ENCODE measurements around the gene CEP164.

DNA sequence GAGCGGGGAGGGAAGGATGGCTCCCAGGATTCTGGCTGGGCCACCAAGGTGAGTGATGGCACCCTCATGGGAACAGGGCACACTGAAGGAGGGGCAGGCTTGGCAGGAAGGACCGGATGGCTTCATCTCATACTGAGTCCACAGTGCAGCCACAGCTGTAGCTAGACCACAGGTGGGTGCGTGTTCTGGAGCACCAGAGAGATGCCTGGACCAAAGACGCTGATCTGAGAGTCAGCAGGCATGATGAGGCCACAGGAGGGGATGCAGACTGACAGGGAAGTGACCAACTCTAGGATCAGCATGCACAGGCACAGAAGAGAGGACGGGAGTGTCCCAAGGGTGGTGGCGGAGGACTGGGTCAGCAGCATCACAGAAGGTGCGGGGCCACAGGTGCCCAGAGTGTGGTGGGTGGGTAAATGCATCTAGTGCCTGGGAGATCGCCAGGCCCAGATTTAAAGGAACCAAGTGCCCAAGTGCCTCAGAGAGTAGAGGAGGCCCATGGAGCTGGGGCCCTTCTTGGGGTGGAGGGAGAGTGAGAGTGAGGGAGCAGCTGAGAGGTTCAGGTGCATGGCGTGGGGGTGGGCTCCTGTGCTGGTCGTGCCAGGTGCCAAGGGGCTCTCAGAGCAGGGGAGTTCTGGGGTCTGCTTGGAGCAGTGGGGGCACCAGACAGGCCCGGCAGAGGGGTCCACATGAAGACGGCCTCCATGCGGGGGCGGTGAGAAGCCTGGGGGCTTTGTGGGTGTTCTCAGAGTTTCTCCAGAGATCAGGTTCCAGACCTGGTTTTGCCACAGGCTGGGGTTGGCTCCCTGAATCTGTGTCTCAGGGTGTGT, 113.7 kb downstream of the CEP164 start:
- TF ChIP-seq POLR2AphosphoS5 (IDR thresholded peaks at IDR 0.05; ENCODE audit: low read length) (no peak), RAD21 (IDR thresholded peaks at IDR 0.05; ENCODE audit: insufficient read depth, low read depth, low read length) (no peak)
- TF ChIP-seq, protein P1, sequence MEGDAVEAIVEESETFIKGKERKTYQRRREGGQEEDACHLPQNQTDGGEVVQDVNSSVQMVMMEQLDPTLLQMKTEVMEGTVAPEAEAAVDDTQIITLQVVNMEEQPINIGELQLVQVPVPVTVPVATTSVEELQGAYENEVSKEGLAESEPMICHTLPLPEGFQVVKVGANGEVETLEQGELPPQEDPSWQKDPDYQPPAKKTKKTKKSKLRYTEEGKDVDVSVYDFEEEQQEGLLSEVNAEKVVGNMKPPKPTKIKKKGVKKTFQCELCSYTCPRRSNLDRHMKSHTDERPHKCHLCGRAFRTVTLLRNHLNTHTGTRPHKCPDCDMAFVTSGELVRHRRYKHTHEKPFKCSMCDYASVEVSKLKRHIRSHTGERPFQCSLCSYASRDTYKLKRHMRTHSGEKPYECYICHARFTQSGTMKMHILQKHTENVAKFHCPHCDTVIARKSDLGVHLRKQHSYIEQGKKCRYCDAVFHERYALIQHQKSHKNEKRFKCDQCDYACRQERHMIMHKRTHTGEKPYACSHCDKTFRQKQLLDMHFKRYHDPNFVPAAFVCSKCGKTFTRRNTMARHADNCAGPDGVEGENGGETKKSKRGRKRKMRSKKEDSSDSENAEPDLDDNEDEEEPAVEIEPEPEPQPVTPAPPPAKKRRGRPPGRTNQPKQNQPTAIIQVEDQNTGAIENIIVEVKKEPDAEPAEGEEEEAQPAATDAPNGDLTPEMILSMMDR (IDR thresholded peaks at IDR 0.05 in 2 of 3, conservative IDR thresholded peaks at IDR 0.05 in 1 of 3; ENCODE audit: control insufficient read depth in 2 of 3, extremely low read depth in 1 of 3, insufficient read depth in 1 of 3, low read depth in 3 of 3, low read length in 3 of 3): no peak

Measured in GM12878 (cell line).